Measurements from ENCODE around the gene RPL7A. TPM values are rescaled to one million over a fixed set of nuclear protein-coding genes. Genes with fewer than 3 reads are reported as not detected.
A peak's percentile ranks its signal among the peaks of the same experiment; 100 is the strongest.

Gene RPL7A
- total and polyA plus RNA-seq, 2 of the 13 experiments (the other 11 are each of a cell fraction or from before 2014, with no cell fraction given): 2,401 to 2,938 TPM

- no peak for TF ChIP-seq THRA (CRISPR knock-in tag; IDR thresholded peaks at IDR 0.05; ENCODE audit: borderline replicate concordance)
- TF ChIP-seq ZNF496 (CRISPR knock-in tag; IDR thresholded peaks at IDR 0.05; ENCODE audit: insufficient replicate concordance): no peak
- TF ChIP-seq MIER3 (CRISPR knock-in tag; IDR thresholded peaks at IDR 0.05; ENCODE audit: borderline replicate concordance): no peak
- TF ChIP-seq HINFP (CRISPR knock-in tag; IDR thresholded peaks at IDR 0.05; ENCODE audit: low read depth): peak; percentile 66; the same call in 1 of the 2 replicates
- TF ChIP-seq ZNF335 (CRISPR knock-in tag; IDR thresholded peaks at IDR 0.05): no peak
- no peak for TF ChIP-seq TERF1 (CRISPR knock-in tag; IDR thresholded peaks at IDR 0.05)
- TF ChIP-seq ZMAT3 (CRISPR knock-in tag; conservative IDR thresholded peaks at IDR 0.05): 0 out of 2 replicates have a peak, but pooled peaks have one; percentile 61
- peak; percentile 24; the same call in 1 of the 2 replicates for TF ChIP-seq ZNF430 (CRISPR knock-in tag; IDR thresholded peaks at IDR 0.05)
- TF ChIP-seq HOXD1 (CRISPR knock-in tag; IDR thresholded peaks at IDR 0.05): peak; percentile 8; the same call in 1 of the 2 replicates
- 0 out of 2 replicates have a peak, but pooled peaks have one; percentile 20 for TF ChIP-seq ZSCAN20 (CRISPR knock-in tag; IDR thresholded peaks at IDR 0.05; ENCODE audit: borderline replicate concordance)
- 0 out of 2 replicates have a peak, but pooled peaks have one; percentile 51 for TF ChIP-seq MLXIP (CRISPR knock-in tag; IDR thresholded peaks at IDR 0.05; ENCODE audit: borderline replicate concordance)
- no peak for TF ChIP-seq RBAK (CRISPR knock-in tag; IDR thresholded peaks at IDR 0.05)
- no peak for TF ChIP-seq CHD2 (IDR thresholded peaks at IDR 0.05; ENCODE audit: low read depth, low read length)
- peak; percentile 86 for TF ChIP-seq POLR2G (IDR thresholded peaks at IDR 0.05; ENCODE audit: low read depth, low read length)
- 0 out of 2 replicates have a peak, but pooled peaks have one; percentile 44 for TF ChIP-seq ZNF775 (CRISPR knock-in tag; IDR thresholded peaks at IDR 0.05; ENCODE audit: borderline replicate concordance)
- 0 out of 2 replicates have a peak, but pooled peaks have one; percentile 5 for TF ChIP-seq ZBTB10 (CRISPR knock-in tag; IDR thresholded peaks at IDR 0.05; ENCODE audit: borderline replicate concordance)
- TF ChIP-seq ZNF788 (CRISPR knock-in tag; IDR thresholded peaks at IDR 0.05; ENCODE audit: borderline replicate concordance): peak; percentile 17; the same call in 1 of the 2 replicates
Observed at GRCh38 chr9:133375724-133376654, 28.0 kb downstream of the RPL7A start, which contains the start of the genes STKLD1 and SURF4 (continued).

All from HepG2 (cell line).